Esophagus muscularis mucosa (tissue), 3 donors: ENCODE measurements around the gene ATXN10.

Experiments used
- CTCF ChIP-seq, 3 experiments: fragments of 200-600 bp in 2 of 3; fragments of 450-650 bp in 1 of 3; sonication (generic) in 2 of 3; IDR thresholded peaks; one replicate each; pipeline ENCODE4 v1.5.1; 2017 to 2019; ENCODE audit warnings: antibody characterized with exemption in 3 of 3, mild to moderate bottlenecking in 2 of 3, moderate library complexity in 1 of 3
- EP300 ChIP-seq: sonication (generic); formaldehyde crosslinking; IDR thresholded peaks from one replicate; pipeline ENCODE4 v1.6.1; 2017; ENCODE audit warnings: antibody characterized with exemption

- TF ChIP-seq CTCF (IDR thresholded peaks at IDR 0.05) (no peak), EP300 (no peak)
Observed at GRCh38 chr22:45628515-45628914, 43.1 kb upstream of the ATXN10 start.
